AG04449 (cell line): Measurements from ENCODE around the gene ZBED1.

ENCODE experiments used
- CTCF ChIA-PET: fragments of 350-600 bp; formaldehyde crosslinking; extraction: SDS; loops from one replicate; lab custom pipeline; 2021; ENCODE audit warnings: antibody characterized with exemption; lab: Yijun Ruan, JAX
- POLR2A ChIA-PET: fragments of 400-600, 350-600 bp; formaldehyde crosslinking; extraction: SDS; loops from one replicate; lab custom pipeline; 2020; ENCODE audit warnings: antibody characterized with exemption, inconsistent platforms; lab: Yijun Ruan, JAX
- DNase-seq: peaks from one replicate; pipeline ENCODE4 v3.0.0-alpha.2; 2010; ENCODE audit warnings: low read depth, low spot score
- H3K4me3 ChIP-seq: 2 replicates; pipeline ENCODE4 v1.5.1; 2011; ENCODE audit warnings: low read depth, mild to moderate bottlenecking, control low read depth, low read length
- TF ChIP-seq, protein P1 (sequence below): IDR thresholded peaks from one replicate; pipeline ENCODE4 v1.5.1; 2011; ENCODE audit warnings: mild to moderate bottlenecking, moderate library complexity, low read length, control low read depth, inconsistent platforms; ENCODE audit not compliant: insufficient read depth; ENCODE audit errors: missing control alignments

ZBED1 gene

DNA sequence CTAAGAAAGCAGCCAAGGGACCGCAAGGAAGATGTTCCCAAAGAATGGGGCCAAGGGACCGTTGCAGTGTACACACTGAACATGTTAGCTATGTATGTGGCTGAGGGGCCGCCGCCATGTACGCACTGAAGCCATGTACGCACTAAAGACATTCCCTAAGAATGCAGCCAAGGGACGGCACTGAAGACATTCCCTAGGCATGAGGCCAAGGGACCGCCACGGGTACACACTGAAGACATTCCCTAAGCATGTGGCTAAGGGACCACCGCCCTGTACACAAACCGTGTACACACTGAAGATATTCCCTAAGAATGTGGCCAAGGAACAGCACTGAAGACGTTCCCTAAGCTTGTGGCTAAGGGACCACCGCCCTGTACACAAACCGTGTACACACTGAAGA, 54.0 kb downstream of the ZBED1 start:
- POLR2A ChIA-PET: no interaction called here
- CTCF ChIA-PET: no interaction called here
- H3K4me3 ChIP-seq: no peak overlapping the region
- no peak for DNase-seq
- TF ChIP-seq, protein P1, sequence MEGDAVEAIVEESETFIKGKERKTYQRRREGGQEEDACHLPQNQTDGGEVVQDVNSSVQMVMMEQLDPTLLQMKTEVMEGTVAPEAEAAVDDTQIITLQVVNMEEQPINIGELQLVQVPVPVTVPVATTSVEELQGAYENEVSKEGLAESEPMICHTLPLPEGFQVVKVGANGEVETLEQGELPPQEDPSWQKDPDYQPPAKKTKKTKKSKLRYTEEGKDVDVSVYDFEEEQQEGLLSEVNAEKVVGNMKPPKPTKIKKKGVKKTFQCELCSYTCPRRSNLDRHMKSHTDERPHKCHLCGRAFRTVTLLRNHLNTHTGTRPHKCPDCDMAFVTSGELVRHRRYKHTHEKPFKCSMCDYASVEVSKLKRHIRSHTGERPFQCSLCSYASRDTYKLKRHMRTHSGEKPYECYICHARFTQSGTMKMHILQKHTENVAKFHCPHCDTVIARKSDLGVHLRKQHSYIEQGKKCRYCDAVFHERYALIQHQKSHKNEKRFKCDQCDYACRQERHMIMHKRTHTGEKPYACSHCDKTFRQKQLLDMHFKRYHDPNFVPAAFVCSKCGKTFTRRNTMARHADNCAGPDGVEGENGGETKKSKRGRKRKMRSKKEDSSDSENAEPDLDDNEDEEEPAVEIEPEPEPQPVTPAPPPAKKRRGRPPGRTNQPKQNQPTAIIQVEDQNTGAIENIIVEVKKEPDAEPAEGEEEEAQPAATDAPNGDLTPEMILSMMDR: no peak

DNA sequence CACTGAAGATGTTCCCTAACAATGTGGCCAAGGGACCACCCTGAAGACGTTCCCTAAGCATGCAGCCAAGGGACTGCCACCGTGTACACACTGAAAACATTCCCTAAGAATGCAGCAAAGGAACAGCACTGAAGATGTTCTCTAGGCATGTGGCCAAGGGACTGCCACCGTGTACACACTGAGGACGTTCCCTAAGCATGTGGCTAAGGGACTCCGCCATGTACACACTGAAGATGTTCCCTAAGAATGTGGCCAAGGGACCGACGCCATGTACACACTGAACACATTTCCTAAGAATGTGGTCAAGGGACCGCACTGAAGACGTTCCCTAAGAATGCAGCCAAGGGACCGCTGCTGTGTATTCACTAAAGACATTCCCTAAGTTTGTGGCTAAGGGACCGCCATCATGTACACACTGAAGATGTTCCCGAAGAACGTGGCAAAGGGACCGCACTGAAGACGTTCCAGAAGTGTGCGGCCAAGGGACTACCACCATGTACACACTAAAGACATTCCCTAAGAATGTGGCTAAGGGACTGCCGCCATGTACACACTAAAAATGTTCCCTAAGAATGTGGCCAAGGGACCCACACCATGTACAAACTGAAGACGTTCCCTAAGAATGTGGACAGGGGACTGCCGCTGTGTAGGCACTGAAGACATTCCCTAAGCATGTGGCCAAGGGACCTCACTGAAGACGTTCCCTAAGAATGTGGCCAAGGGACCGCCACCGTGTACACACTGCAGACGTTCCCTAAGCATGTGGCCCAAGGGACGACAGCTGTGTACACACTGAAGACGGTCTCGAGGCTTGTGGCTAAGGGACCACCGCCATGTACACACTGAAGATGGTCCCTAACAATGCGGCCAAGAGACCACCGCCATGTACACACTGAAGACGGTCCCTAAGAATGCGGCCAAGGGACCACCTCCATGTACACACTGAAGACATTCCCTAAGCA, 54.8 kb downstream of the ZBED1 start:
- DNase-seq: no peak
- ChIA-PET CTCF (no interaction called here), POLR2A (no interaction called here)
- H3K4me3 ChIP-seq: no peak overlapping the region
- TF ChIP-seq, protein P1: no peak

DNA sequence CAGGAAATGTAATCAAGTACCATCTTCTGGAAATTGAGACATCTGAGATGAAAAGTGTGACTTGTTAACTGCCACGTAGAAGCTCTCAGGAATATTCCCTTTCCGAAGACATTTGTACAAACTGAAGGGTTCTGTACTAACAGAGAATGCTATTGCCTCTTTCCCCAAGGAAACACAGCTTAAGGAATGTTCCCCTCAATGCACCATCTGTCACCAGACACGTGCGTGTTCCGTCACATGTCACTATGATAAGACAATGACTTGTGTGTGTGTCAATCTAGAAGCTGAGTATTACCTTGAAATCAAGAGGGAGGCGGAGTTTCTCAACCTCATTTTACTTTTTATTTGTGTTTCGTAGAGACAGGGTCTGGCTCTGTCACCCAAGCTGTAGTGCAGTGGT, 58.1 kb downstream of the ZBED1 start:
- POLR2A ChIA-PET: no interaction called here
- CTCF ChIA-PET: no interaction called here
- DNase-seq: no peak
- no peak overlapping the region for H3K4me3 ChIP-seq
- TF ChIP-seq, protein P1: no peak

DNA sequence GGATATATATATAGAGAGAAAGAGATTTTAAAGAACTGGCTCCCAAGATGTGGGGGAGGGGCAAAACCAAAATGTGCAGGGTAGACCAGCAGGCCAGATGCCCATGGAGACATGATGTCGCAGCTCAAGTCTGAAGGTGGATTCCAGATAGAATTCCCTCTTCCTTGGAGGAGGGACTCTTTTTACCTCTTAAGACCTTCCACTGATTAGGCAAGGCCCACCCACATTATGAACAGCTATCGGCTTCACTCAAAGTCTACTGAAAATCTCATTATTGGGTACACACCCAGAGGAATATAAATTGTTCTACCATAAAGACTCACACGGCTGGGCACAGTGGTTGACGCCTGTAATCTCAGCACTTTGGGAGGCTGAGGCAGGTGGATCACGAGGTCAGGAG, 59.3 kb downstream of the ZBED1 start:
- ChIA-PET POLR2A (no interaction called here), CTCF (no interaction called here)
- H3K4me3 ChIP-seq: no peak overlapping the region
- TF ChIP-seq, protein P1: no peak
- DNase-seq: no peak

DNA sequence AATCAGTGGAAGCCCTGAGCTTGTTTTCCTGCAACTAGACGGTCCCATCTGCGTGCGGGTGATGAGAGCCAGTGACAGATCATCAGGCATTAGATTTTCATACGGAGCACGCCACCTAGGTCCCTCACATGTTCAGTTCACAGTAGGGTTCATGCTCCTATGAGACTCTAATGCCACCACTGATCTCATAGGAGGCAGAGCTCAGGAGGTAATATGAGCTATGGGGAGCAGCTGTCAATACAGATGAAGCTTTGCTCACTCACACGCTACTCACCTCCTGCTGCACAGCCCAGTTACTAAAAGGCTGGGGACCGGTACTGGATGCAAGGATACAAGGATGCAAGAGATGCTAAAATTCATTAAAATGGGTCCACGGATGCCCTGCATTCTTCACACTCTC, 61.2 kb downstream of the ZBED1 start:
- H3K4me3 ChIP-seq: no peak overlapping the region
- no peak for DNase-seq
- ChIA-PET CTCF (no interaction called here), POLR2A (no interaction called here)
- TF ChIP-seq, protein P1: no peak
